ENCODE data around the gene LDLRAD3.

LDLRAD3 gene

DNA sequence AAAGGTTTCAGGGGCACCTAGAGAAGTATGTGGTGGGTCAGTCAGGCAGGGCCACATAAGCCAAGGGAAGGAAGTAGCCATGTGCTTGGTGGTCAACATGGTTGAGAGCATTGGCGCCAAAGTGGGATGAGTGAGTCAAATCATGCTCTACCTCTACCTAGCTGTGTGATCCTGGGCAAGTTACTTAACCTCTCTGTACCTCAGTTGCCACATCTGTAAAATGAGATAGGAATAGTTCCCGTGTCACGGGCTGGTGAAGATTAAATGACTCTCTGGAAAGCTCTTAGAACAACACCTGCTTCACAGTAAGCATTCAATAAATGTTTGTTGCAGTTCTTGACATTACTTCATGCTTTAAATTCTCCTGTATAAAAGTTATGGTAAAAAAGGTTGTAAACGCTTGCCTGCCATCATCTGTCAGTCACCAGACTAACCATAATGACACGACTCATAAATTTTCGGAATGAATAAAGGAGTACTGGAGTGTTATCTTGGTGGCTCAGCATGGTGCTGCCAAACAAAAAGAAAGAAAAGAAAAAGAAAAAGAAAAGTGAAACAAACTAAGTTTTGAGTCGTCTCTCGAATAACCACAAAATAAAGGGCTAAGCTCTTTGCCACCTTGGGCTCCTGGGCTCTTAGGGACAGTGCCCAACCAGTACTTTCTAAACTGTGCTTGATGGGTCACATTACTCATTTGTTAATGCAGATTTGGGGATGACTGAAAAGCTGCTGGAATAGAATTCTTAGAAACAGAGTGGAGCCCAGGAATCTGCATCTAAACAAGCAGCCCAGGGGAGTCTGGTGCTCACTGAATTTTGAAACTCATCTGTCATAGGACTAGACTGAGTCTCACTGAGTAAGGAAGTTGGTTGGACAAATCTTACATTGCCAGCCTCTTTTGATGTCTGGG, 107.6 kb downstream of the LDLRAD3 start:
- no peak overlapping the region for H3K9ac ChIP-seq
- no peaks in the 10 kb centered on the region for H3K9me3 ChIP-seq (ENCODE audit: control insufficient read depth, low read length)
- H3K79me2 ChIP-seq: no peaks in the 10 kb centered on the region
- no peaks in the 10 kb centered on the region for H3K27me3 ChIP-seq (ENCODE audit: control insufficient read depth, insufficient read depth, low read length)
- no peak overlapping the region for H2AFZ ChIP-seq
- H3K27ac ChIP-seq: no peak overlapping the region
- no peak overlapping the region for H3K4me3 ChIP-seq (ENCODE audit: low read depth, low read length)
- H3K4me1 ChIP-seq: peaks cover 3% of the 10 kb centered on the region
- no peak overlapping the region for H3K4me2 ChIP-seq (ENCODE audit: low read length)
- no peaks in the 10 kb centered on the region for H3K36me3 ChIP-seq (ENCODE audit: control insufficient read depth, insufficient read depth, low read length)
- TF ChIP-seq, protein P1, sequence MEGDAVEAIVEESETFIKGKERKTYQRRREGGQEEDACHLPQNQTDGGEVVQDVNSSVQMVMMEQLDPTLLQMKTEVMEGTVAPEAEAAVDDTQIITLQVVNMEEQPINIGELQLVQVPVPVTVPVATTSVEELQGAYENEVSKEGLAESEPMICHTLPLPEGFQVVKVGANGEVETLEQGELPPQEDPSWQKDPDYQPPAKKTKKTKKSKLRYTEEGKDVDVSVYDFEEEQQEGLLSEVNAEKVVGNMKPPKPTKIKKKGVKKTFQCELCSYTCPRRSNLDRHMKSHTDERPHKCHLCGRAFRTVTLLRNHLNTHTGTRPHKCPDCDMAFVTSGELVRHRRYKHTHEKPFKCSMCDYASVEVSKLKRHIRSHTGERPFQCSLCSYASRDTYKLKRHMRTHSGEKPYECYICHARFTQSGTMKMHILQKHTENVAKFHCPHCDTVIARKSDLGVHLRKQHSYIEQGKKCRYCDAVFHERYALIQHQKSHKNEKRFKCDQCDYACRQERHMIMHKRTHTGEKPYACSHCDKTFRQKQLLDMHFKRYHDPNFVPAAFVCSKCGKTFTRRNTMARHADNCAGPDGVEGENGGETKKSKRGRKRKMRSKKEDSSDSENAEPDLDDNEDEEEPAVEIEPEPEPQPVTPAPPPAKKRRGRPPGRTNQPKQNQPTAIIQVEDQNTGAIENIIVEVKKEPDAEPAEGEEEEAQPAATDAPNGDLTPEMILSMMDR (IDR thresholded peaks at IDR 0.05): no peak

DNA sequence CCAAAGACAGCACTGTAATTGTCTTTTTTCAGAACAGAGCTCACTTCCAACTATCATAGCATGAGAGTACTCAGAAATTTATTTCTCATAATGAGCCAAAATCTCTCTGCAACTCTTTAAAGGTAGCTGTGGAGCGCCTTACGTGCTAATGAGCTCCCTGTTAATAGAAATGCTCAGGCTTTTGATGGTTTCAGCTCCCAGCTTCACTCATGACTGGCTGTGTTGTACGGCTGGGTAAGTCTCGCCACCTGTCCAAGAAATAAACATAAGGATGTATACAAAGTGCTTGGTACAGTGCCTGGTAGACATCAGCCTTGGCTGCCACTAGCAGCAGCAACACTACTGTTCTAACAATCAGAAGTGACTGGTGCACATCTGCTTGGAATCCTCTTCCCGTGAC, 109.4 kb downstream of the LDLRAD3 start:
- Histone ChIP-seq H3K27me3 (ENCODE audit: control insufficient read depth, insufficient read depth, low read length) (no peaks in the 10 kb centered on the region), H3K4me2 (ENCODE audit: low read length) (no peak overlapping the region), H3K4me3 (ENCODE audit: low read depth, low read length) (no peak overlapping the region), H3K4me1 (peaks cover 3% of the 10 kb centered on the region), H3K36me3 (ENCODE audit: control insufficient read depth, insufficient read depth, low read length) (no peaks in the 10 kb centered on the region), H3K79me2 (no peaks in the 10 kb centered on the region), H3K9ac (no peak overlapping the region), H3K9me3 (ENCODE audit: control insufficient read depth, low read length) (no peaks in the 10 kb centered on the region), H2AFZ (no peak overlapping the region), H3K27ac (no peak overlapping the region)
- TF ChIP-seq, protein P1 (IDR thresholded peaks at IDR 0.05): no peak

DNA sequence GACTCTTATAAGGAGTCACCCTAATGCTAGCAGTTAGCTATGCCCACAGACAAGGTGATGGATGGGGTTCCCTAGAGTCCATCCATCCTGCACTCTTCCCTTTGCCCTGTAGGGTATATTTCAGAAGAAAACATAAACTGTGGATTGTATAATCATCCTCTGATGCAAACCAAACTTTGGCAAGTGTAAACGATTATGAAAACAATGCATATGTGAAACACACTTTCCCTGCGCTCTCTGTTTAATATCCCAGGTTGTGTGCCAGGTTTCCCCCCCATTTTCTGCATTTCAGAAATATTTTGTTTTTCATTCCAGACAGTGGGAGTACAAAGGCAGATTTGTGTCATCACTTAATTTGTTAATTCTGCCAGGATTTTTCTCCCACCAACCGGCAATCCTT, 110.0 kb downstream of the LDLRAD3 start:
- Histone ChIP-seq H3K4me3 (ENCODE audit: low read depth, low read length) (no peak overlapping the region), H3K36me3 (ENCODE audit: control insufficient read depth, insufficient read depth, low read length) (no peaks in the 10 kb centered on the region), H3K27me3 (ENCODE audit: control insufficient read depth, insufficient read depth, low read length) (no peaks in the 10 kb centered on the region), H3K4me1 (peaks cover 3% of the 10 kb centered on the region), H3K4me2 (ENCODE audit: low read length) (no peak overlapping the region), H2AFZ (no peak overlapping the region), H3K27ac (no peak overlapping the region), H3K9me3 (ENCODE audit: control insufficient read depth, low read length) (no peaks in the 10 kb centered on the region), H3K9ac (no peak overlapping the region), H3K79me2 (no peaks in the 10 kb centered on the region)
- TF ChIP-seq, protein P1 (IDR thresholded peaks at IDR 0.05): no peak

DNA sequence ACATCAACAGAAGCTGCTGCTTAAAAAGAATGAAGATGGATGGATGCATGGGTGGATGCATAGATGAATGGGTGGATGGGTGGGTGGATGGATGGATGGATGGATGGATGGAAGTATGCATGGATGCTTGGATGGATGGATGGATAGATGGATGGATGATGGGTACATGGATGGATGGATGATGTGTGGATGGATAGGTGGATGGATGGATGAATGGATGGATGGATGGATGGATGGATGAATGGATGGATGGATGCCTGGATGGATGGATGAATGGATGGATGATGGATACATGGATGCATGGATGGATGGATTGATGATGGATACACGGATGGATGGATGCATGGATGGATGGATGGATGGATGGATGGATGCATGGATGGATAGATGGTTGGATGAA, 110.8 kb downstream of the LDLRAD3 start:
- no peak overlapping the region for H3K9ac ChIP-seq
- no peak overlapping the region for H3K27ac ChIP-seq
- H3K4me2 ChIP-seq (ENCODE audit: low read length): no peak overlapping the region
- no peaks in the 10 kb centered on the region for H3K9me3 ChIP-seq (ENCODE audit: control insufficient read depth, low read length)
- H3K4me3 ChIP-seq (ENCODE audit: low read depth, low read length): no peak overlapping the region
- no peaks in the 10 kb centered on the region for H3K36me3 ChIP-seq (ENCODE audit: control insufficient read depth, insufficient read depth, low read length)
- TF ChIP-seq, protein P1 (IDR thresholded peaks at IDR 0.05): no peak
- H3K27me3 ChIP-seq (ENCODE audit: control insufficient read depth, insufficient read depth, low read length): no peaks in the 10 kb centered on the region
- H2AFZ ChIP-seq: no peak overlapping the region
- no peaks in the 10 kb centered on the region for H3K79me2 ChIP-seq
- peaks cover 3% of the 10 kb centered on the region for H3K4me1 ChIP-seq
